BJ (cell line): ENCODE results near the gene C1QTNF12. TPM values are rescaled to one million over a fixed set of nuclear protein-coding genes. Genes with fewer than 3 reads are reported as not detected.
A peak's percentile ranks its signal among the peaks of the same experiment; 100 is the strongest.

ENCODE experiments used
- CTCF ChIA-PET: fragments of 350-600 bp; formaldehyde crosslinking; extraction: SDS; loops from one replicate; lab custom pipeline; 2021; ENCODE audit warnings: antibody characterized with exemption, inconsistent platforms; lab: Yijun Ruan, JAX
- POLR2A ChIA-PET: fragments of 300-600 bp; sonication (Branson Sonifier 250); formaldehyde crosslinking; extraction: SDS; loops from one replicate; lab custom pipeline; 2021; ENCODE audit warnings: antibody characterized with exemption; lab: Charles Lee
- DNase-seq: peaks from one replicate; pipeline ENCODE4 v3.0.0-alpha.2; 2011; ENCODE audit warnings: low read depth
- H3K27me3 ChIP-seq: 2 replicates; pipeline ENCODE4 v1.6.0; 2011; ENCODE audit warnings: low read length; ENCODE audit not compliant: control insufficient read depth, insufficient read depth
- H3K36me3 ChIP-seq: 2 replicates; pipeline ENCODE4 v1.5.1; 2011; ENCODE audit warnings: low read length; ENCODE audit not compliant: control insufficient read depth, insufficient read depth
- H3K4me3 ChIP-seq: 2 replicates; pipeline ENCODE4 v1.5.1; 2011; ENCODE audit warnings: low read depth, mild to moderate bottlenecking, control low read depth, low read length
- CTCF ChIP-seq: IDR thresholded peaks from 2 replicates; pipeline ENCODE4 v1.5.1; 2011; ENCODE audit warnings: low read depth, mild to moderate bottlenecking, control low read depth, inconsistent platforms, low read length, moderate library complexity; ENCODE audit not compliant: insufficient read depth
- polyA plus RNA-seq: library from polyadenylated mRNA; depleted of rRNA; stranded (reverse); fragments of >200 nt; gene quantifications from 2 replicates; pipeline ENCODE4 v1.2.3, GENCODE V29; 2011

The C1QTNF12 gene
- polyA plus RNA-seq, 1 experiment = 0.42 TPM

GRCh38 chr1:1270813-1271212, 24.3 kb upstream of the C1QTNF12 start:
- TF ChIP-seq CTCF = no peak
- no peak for DNase-seq
- ChIA-PET POLR2A (no interaction called here), CTCF (interaction anchor here (0.7 to 2.9 kb wide), 5 partner anchors 20 to 148 kb away, joined by 3 to 9 read pairs (median 3); no protein-coding TSS in a partner anchor)
- Histone ChIP-seq H3K27me3 (no peaks in the 10 kb centered on the region), H3K36me3 (peaks cover 6% of the 10 kb centered on the region), H3K4me3 (no peak overlapping the region)

DNA sequence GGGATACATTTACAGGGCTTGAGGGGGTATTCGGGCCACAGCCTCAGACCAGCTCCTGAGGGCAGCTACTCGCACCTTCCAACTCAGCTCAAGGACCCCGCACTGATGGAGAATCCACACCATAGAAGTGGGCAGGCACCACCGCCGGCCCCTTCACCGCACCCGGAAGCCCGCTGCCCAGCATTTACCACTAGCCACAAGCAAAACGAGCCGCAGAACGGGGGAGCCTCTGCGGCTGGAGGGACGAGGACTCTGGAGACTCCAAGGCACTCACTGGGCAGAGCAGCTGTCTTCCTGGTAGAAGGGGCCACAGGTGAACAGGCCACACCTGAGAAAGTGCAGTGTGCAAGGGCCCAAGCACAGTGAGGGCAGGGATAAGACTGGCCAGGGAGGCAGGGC, 21.8 kb upstream of the C1QTNF12 start:
- ChIA-PET POLR2A (no interaction called here), CTCF (interaction anchor here (0.7 to 0.8 kb wide), 2 partner anchors 146 to 205 kb away, joined by 3 read pairs; no protein-coding TSS in a partner anchor)
- H3K36me3 ChIP-seq = peaks cover 7% of the 10 kb centered on the region

GRCh38 chr1:1267488-1268283, 21.2 kb upstream of the C1QTNF12 start:
- DNase-seq = no peak
- TF ChIP-seq CTCF = no peak
- Histone ChIP-seq H3K4me3 (no peak overlapping the region), H3K36me3 (peaks cover 11% of the 10 kb centered on the region), H3K27me3 (no peaks in the 10 kb centered on the region)
- POLR2A ChIA-PET = no interaction called here
- CTCF ChIA-PET = interaction anchor here (0.7 to 0.8 kb wide), 2 partner anchors 145 to 204 kb away, joined by 3 read pairs; no protein-coding TSS in a partner anchor

More for the DNA sequence above, 21.8 kb upstream of the C1QTNF12 start:
- no peak for TF ChIP-seq CTCF
- H3K27me3 ChIP-seq = no peaks in the 10 kb centered on the region
- no peak overlapping the region for H3K4me3 ChIP-seq
- DNase-seq = no peak

DNA sequence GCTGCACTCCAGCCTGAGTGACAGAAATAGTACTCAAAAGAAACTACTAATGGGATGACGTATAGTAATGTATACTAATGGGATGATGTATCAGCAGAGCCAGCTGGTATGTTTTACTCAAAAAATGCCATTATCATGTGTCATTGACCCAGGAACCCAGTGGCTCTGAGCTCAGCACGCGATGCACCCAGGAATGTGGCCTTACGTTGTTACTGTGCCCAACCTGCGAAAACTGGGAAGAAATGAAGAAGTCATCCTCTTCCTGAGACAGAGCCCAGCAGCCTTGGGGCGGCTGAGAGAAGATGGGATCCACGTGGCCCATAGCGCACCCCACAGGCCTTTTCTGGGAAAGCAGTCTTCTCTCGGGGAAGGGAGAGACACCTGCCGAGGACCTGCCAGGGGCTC, 18.3 kb upstream of the C1QTNF12 start:
- H3K36me3 ChIP-seq = peaks cover 28% of the 10 kb centered on the region
- peak; percentile 94 for DNase-seq
- peak; percentile 65 for TF ChIP-seq CTCF
- no peaks in the 10 kb centered on the region for H3K27me3 ChIP-seq
- ChIA-PET CTCF (interaction anchor here (0.6 to 6.4 kb wide), 6 partner anchors 9 to 143 kb away, joined by 3 to 30 read pairs (median 4); partner anchors contain the start of gene UBE2J2), POLR2A (interaction anchor here (0.9 kb wide), 1 partner anchor 9 kb away, joined by 9 read pairs; the partner anchor contains the start of gene UBE2J2)
- no peak overlapping the region for H3K4me3 ChIP-seq

GRCh38 chr1:1264026-1264425, 17.5 kb upstream of the C1QTNF12 start:
- TF ChIP-seq CTCF = no peak
- Histone ChIP-seq H3K36me3 (peaks cover 33% of the 10 kb centered on the region), H3K27me3 (no peaks in the 10 kb centered on the region), H3K4me3 (no peak overlapping the region)
- DNase-seq = no peak
- ChIA-PET POLR2A (no interaction called here), CTCF (interaction anchor here (1.2 to 6.4 kb wide), 4 partner anchors 8 to 142 kb away, joined by 3 to 30 read pairs (median 6); no protein-coding TSS in a partner anchor)
